HCT116 (cell line): ENCODE measurements around the gene KCNK2. TPM values are rescaled to one million over a fixed set of nuclear protein-coding genes. Genes with fewer than 3 reads are reported as not detected.
A peak's percentile ranks its signal among the peaks of the same experiment; 100 is the strongest.

Source experiments
- ATAC-seq: fragments of 200-7000 bp; cut with Tn5 transposase; 2 replicates; pipeline ENCODE4 v1.9.1; 2020; ENCODE audit warnings: mild to moderate bottlenecking, moderate library complexity
- BruUV-seq: library from RNA; stranded (reverse); fragments of 400-500 nt; replicated peaks from 2 replicates; lab custom pipeline; 2021; lab: Mats Ljungman, UMichigan
- CTCF ChIA-PET: fragments of 300-600 bp; sonication (Branson Sonifier 250); formaldehyde crosslinking; loops from one replicate; lab custom pipeline; 2021; ENCODE audit warnings: antibody characterized with exemption; lab: Charles Lee
- POLR2A ChIA-PET: fragments of 300-600, 350-600 bp; sonication (Branson Sonifier 250); formaldehyde crosslinking; loops from one replicate; lab custom pipeline; 2021; ENCODE audit warnings: antibody characterized with exemption; lab: Charles Lee
- RAD21 ChIA-PET, 2 experiments: fragments of 300-600 bp; sonication (Branson Sonifier 250); formaldehyde crosslinking; loops; one replicate each; lab custom pipeline; 2023; ENCODE audit warnings: low total read pairs in 2 of 2; ENCODE audit not compliant: uncharacterized antibody in 2 of 2, unreplicated experiment in 2 of 2, low non-redundant PET in 1 of 2; lab: Charles Lee
- DNase-seq: peaks from one replicate; pipeline ENCODE4 v3.0.0-alpha.2; 2010; ENCODE audit warnings: low read depth, low spot score
- H2AFZ ChIP-seq: fragments of 200-600 bp; shearing (Covaris generic), sonication (generic); 2 replicates; pipeline ENCODE4 v1.6.1; 2017; ENCODE audit warnings: low read depth, mixed run types, mixed read lengths, antibody characterized with exemption, low read length; ENCODE audit not compliant: poor library complexity, severe bottlenecking
- H3K27ac ChIP-seq: 2 replicates; pipeline ENCODE4 v1.5.1; 2012; ENCODE audit warnings: low read depth, low read length
- H3K27me3 ChIP-seq: fragments of 200-600 bp; sonication (generic); 2 replicates; pipeline ENCODE4 v1.6.1; 2016; ENCODE audit warnings: mixed run types, low read length, mixed read lengths; ENCODE audit not compliant: insufficient read depth
- H3K36me3 ChIP-seq, 2 experiments: fragments of 200-500 bp in 1 of 2; fragments of 200-600 bp in 1 of 2; sonication (Bioruptor generic) in 1 of 2; sonication (generic) in 1 of 2; 2 replicates each; pipeline versions ENCODE4 v1.5.1 to v1.6.1; 2014 to 2016; ENCODE audit warnings: low read length in 2 of 2, inconsistent platforms in 1 of 2, mixed read lengths in 1 of 2, mixed run types in 1 of 2; ENCODE audit not compliant: insufficient read depth in 2 of 2, control insufficient read depth in 1 of 2
- H3K4me1 ChIP-seq, 2 experiments: fragments of 200-600 bp in 1 of 2; sonication (generic) in 1 of 2; 2 replicates each; pipeline versions ENCODE4 v1.5.1 to v1.6.1; 2012 to 2017; ENCODE audit warnings: low read length in 2 of 2, inconsistent platforms in 1 of 2, mild to moderate bottlenecking in 1 of 2, mixed read lengths in 1 of 2, mixed run types in 1 of 2, moderate library complexity in 1 of 2; ENCODE audit not compliant: insufficient read depth in 2 of 2, control insufficient read depth in 1 of 2
- H3K4me2 ChIP-seq: fragments of 200-600 bp; sonication (generic); 2 replicates; pipeline ENCODE4 v1.6.1; 2017; ENCODE audit warnings: mixed run types, low read length, mixed read lengths
- H3K4me3 ChIP-seq, 2 experiments: fragments of 200-600 bp in 1 of 2; sonication (generic) in 1 of 2; replicated peaks in 1 of 2; 2 replicates each; pipeline ENCODE4 v1.5.1; 2011 to 2016; ENCODE audit warnings: low read length in 2 of 2, control low read depth in 1 of 2, low read depth in 1 of 2, mild to moderate bottlenecking in 1 of 2, mixed read lengths in 1 of 2, mixed run types in 1 of 2
- H3K79me2 ChIP-seq: fragments of 200-600 bp; sonication (generic); 2 replicates; pipeline ENCODE4 v1.6.1; 2017; ENCODE audit warnings: mild to moderate bottlenecking, mixed run types, low read length, moderate library complexity, mixed read lengths; ENCODE audit not compliant: insufficient read depth
- H3K9ac ChIP-seq: fragments of 200-600 bp; sonication (generic); 2 replicates; pipeline ENCODE4 v1.6.1; 2016; ENCODE audit warnings: low read length, mixed read lengths
- H3K9me2 ChIP-seq: fragments of 200-600 bp; sonication (generic), shearing (Covaris generic); 2 replicates; pipeline ENCODE4 v1.6.1; 2017; ENCODE audit warnings: mixed run types, mild to moderate bottlenecking, moderate library complexity; ENCODE audit not compliant: insufficient read depth
- H3K9me3 ChIP-seq, 2 experiments: fragments of 200-500 bp in 1 of 2; fragments of 200-600 bp in 1 of 2; sonication (Bioruptor generic) in 1 of 2; sonication (generic) in 1 of 2; 2 replicates each; pipeline ENCODE4 v1.6.1; 2014 to 2017; ENCODE audit warnings: low read length in 2 of 2, mixed read lengths in 2 of 2, inconsistent platforms in 1 of 2, low read depth in 1 of 2, mild to moderate bottlenecking in 1 of 2, mixed run types in 1 of 2, moderate library complexity in 1 of 2; ENCODE audit not compliant: control insufficient read depth in 1 of 2, insufficient read depth in 1 of 2
- H4K20me1 ChIP-seq: fragments of 200-600 bp; sonication (generic), shearing (Covaris generic); 2 replicates; pipeline ENCODE4 v1.6.1; 2017; ENCODE audit warnings: mixed run types, mild to moderate bottlenecking, moderate library complexity; ENCODE audit not compliant: insufficient read depth
- CBX3 ChIP-seq: IDR thresholded peaks from 2 replicates; pipeline ENCODE4 v1.6.1; 2012; ENCODE audit warnings: low read depth
- CEBPB ChIP-seq: IDR thresholded peaks from 2 replicates; pipeline ENCODE4 v1.6.1; 2012; ENCODE audit warnings: low read depth
- FOSL1 ChIP-seq: IDR thresholded peaks from 2 replicates; pipeline ENCODE4 v1.6.1; 2012; ENCODE audit warnings: low read depth
- JUND ChIP-seq: IDR thresholded peaks from 2 replicates; pipeline ENCODE4 v1.6.1; 2012
- MAX ChIP-seq: IDR thresholded peaks from 2 replicates; pipeline ENCODE4 v1.6.1; 2012
- POLR2AphosphoS5 ChIP-seq: IDR thresholded peaks from 2 replicates; pipeline ENCODE4 v1.6.1; 2011; ENCODE audit warnings: mild to moderate bottlenecking, low read depth, low read length, moderate library complexity
- RAD21 ChIP-seq: IDR thresholded peaks from 2 replicates; pipeline ENCODE4 v1.6.1; 2012; ENCODE audit warnings: low read depth, mild to moderate bottlenecking
- SIN3A ChIP-seq: IDR thresholded peaks from 2 replicates; pipeline ENCODE4 v1.6.1; 2012; ENCODE audit warnings: low read depth
- SP1 ChIP-seq: IDR thresholded peaks from 2 replicates; pipeline ENCODE4 v1.6.1; 2012; ENCODE audit warnings: low read depth
- SRF ChIP-seq: IDR thresholded peaks from 2 replicates; pipeline ENCODE4 v1.6.1; 2012; ENCODE audit warnings: low read depth
- intact Hi-C: fragments of 100-400 bp; cut with micrococcal nuclease; formaldehyde crosslinking; loops from 2 replicates; pipeline ENCODE4 v1.10.0; 2022
- total RNA-seq: library from RNA; stranded (reverse); gene quantifications from one replicate; pipeline ENCODE4 v1.2.1, GENCODE V29; 2021; ENCODE audit not compliant: unreplicated experiment

KCNK2 gene
- total RNA-seq, 1 experiment from 2014 or later: 0.27 TPM

GRCh38 chr1:215114154-215114933 is 31.8 kb downstream of the KCNK2 start (continued):
- peak; percentile 67 for TF ChIP-seq MAX
- peak; percentile 79 for TF ChIP-seq FOSL1
- peak; percentile 87 for TF ChIP-seq CBX3
- peak; percentile 84 for TF ChIP-seq CEBPB

GRCh38 chr1:215115760-215116159 is 33.2 kb downstream of the KCNK2 start:
- Histone ChIP-seq H3K4me2 (no peak overlapping the region), H2AFZ (peak overlapping the region; percentile 52), H3K9ac (no peak overlapping the region), H3K4me1 (peaks cover 25 to 28% of the 10 kb centered on the region in 2 experiments), H4K20me1 (no peaks in the 10 kb centered on the region), H3K79me2 (no peaks in the 10 kb centered on the region), H3K4me3 (no peak overlapping the region), H3K9me2 (0 out of 2 replicates have a peak, but pooled peaks cover 3% of the 10 kb centered on the region), H3K27me3 (no peaks in the 10 kb centered on the region), H3K9me3 (no peaks in the 10 kb centered on the region), H3K27ac (no peak overlapping the region; the same call in 1 of the 2 replicates), H3K36me3 (no peaks in the 10 kb centered on the region)
- ATAC-seq (no peak), DNase-seq (no peak)
- CTCF ChIA-PET: no interaction called here
- POLR2A ChIA-PET: no interaction called here
- intact Hi-C loops: no loop called here
- TF ChIP-seq POLR2AphosphoS5: no peak
- no peak for TF ChIP-seq SIN3A
- TF ChIP-seq RAD21: no peak
- RAD21 ChIA-PET: no interaction called here
- BruUV-seq: no TSS peak

DNA sequence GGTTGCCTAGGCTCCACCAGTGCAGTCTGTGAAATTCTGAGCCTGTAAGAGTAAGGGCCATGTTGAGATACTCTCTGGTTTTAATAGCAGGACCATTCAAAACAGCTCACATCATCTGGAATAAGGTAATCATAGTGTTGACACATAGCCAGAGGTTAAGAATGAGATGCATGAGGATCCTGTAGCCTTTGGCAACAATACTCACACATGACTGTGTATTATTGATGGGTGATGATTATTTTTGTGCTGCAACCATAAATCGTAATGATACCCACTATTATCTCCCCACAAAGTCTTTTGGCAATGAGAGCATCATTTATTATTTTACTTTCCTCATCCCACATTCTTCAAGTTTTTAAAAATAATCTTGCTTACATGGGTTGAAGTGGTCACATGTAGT is 35.5 kb downstream of the KCNK2 start:
- TF ChIP-seq JUND (no peak), SRF (no peak), CBX3 (no peak), FOSL1 (no peak), SP1 (no peak)
- ATAC-seq (no peak), DNase-seq (no peak)
- no peaks in the 10 kb centered on the region for H4K20me1 ChIP-seq
- peaks cover 25 to 28% of the 10 kb centered on the region in 2 experiments for H3K4me1 ChIP-seq
- no peaks in the 10 kb centered on the region for H3K36me3 ChIP-seq
- H3K9me3 ChIP-seq: no peaks in the 10 kb centered on the region
- POLR2A ChIA-PET: no interaction called here
- H3K79me2 ChIP-seq: no peaks in the 10 kb centered on the region
- CTCF ChIA-PET: no interaction called here
- H3K27ac ChIP-seq: no peak overlapping the region
- H3K4me3 ChIP-seq: no peak overlapping the region
- BruUV-seq: no TSS peak
- RAD21 ChIA-PET: no interaction called here
- H3K9ac ChIP-seq: no peak overlapping the region
- H3K4me2 ChIP-seq: no peak overlapping the region
- H3K27me3 ChIP-seq: no peaks in the 10 kb centered on the region
- intact Hi-C loops: no loop called here
- no peak overlapping the region for H2AFZ ChIP-seq
- 0 out of 2 replicates have a peak, but pooled peaks cover 3% of the 10 kb centered on the region for H3K9me2 ChIP-seq
